Epithelial cell of umbilical artery (primary cell): ENCODE measurements around the gene IGIP. TPM values are rescaled to one million over a fixed set of nuclear protein-coding genes. Genes with fewer than 3 reads are reported as not detected.

Source experiments
- total RNA-seq: library from RNA; depleted of rRNA; stranded (reverse); fragments of >200 nt; gene quantifications from 2 replicates; pipeline ENCODE4 v1.2.3, GENCODE V29; 2014

Gene IGIP
- total RNA-seq: 3.2 and 3.3 TPM in 2 replicates

DNA sequence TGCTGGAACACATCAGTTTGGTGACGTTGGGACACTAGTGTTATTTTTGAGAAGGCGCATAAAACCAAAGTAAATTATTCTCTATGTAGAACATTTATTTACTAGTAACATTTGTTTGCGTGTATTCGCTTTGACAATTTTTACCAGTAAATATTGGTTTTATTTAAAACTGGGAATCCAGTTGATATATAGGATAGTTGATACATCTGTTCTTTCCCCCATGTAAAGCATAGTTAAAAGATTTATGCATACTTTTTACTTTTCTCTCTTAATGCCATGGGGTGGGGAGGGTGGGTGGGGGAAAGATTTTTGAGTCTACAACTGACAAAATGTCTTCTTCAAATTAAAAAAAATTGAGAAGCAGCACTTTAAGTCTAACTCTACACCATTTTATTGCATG, at the start of gene IGIP:
Gene IGIP (plus strand): TSS at position 301 of the 400 bp plus-strand sequence. CDS start 2,540 bp downstream, outside the sequence.

DNA sequence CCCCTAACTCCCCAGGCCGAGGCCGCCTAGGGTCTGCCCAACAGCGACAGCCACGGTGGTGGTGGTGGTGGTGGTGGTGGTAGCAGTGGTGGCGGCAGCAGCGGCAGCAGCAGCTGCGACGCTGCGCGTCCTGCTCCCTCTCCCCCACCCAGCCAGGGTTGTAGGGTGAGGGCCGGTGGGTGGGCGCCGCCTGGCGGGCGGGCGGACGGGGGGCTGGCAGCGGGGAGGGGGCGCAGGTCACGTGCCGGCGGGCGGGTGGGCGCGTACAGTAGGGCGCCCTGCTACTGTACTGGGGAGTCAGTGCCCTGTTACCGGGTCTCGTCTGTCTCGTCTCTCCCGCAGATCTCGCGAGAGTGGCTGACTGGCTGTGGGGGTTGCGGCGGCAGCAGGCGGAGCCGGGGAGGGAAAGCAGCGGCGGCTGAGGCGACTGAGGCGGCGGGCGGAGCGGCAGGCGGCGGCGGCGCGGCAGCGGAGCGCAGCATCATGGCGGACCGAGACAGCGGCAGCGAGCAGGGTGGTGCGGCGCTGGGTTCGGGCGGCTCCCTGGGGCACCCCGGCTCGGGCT, 12.0 kb upstream of the IGIP start, which contains the start of gene PURA:
Gene PURA (plus strand): TSS at position 411 of the 565 bp plus-strand sequence. CDS start 73 bp downstream, at position 484.

DNA sequence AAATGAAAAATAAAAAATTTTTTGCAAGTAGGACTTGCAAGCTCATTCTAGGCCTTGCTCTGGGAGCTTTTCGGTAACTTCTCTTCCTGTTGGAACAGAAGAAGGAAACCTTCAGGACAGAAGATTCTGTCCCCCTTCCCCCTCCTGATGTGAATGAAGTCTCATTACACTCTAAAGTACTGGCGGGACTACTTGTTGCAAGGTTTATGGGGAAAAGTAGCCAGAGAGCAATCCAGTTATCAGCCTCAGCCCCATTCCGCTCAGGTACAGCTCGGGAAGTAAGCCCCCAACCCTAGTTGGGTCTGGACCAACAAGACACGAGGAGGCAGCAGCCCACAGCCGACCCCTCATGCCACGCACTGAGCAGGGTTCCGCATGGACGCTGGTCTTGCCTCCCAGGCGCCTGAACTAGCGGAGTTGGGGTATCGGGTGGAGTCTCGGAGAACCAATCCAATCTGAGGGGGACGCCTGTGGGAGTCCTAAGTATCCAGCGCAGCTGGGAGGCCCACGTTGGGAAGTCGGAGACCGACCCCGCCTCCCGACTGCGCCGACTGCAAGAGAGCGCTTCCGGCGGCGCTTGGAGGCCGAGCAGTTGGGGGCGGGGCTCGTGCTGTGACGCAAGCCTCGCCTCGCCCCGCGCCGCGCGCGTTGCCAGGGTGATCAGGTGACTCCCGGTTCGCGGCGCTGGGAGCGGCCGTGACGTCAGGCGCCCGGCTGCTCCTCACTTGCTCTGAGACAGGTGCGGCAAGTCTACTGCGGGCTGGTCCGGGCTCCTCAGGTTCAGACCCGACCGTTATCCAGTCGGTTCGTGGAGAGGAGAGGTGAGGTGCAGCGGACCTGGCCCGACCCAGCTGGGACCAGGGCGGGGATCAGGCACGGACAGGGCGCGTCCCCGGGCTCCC, 49.0 kb downstream of the IGIP start, which contains the start of gene CYSTM1:
Gene CYSTM1 (plus strand): TSS at position 724 of the 902 bp plus-strand sequence. CDS start 19,278 bp downstream, outside the sequence.

Other genes starting within 250 kb of the IGIP start
- under 0.01 and 2.4 TPM in 2 replicates for gene NRG2, start 82.6 kb upstream of the IGIP start, total RNA-seq
- gene PURA, start 11.8 kb upstream of the IGIP start, total RNA-seq: 4.9 and 8.4 TPM in 2 replicates
- gene CYSTM1, start 49.3 kb downstream of the IGIP start, total RNA-seq: 10.1 and 16.7 TPM in 2 replicates
- gene PFDN1, start 177.2 kb downstream of the IGIP start, total RNA-seq: 70.4 and 116 TPM in 2 replicates
- gene HBEGF, start 220.7 kb downstream of the IGIP start, total RNA-seq: 13.4 and 26.3 TPM in 2 replicates
- gene SLC4A9, start 234.3 kb downstream of the IGIP start, total RNA-seq: not detected in 2 replicates